Caco-2 (cell line): ENCODE results near the gene HGD. TPM values are rescaled to one million over a fixed set of nuclear protein-coding genes. Genes with fewer than 3 reads are reported as not detected.

Experiments
- BruUV-seq: library from RNA; stranded (reverse); fragments of 400-500 nt; replicated peaks from 2 replicates; lab custom pipeline; 2021; lab: Mats Ljungman, UMichigan
- CTCF ChIA-PET: fragments of 300-600 bp; sonication (Branson Sonifier 250); formaldehyde crosslinking; loops from one replicate; lab custom pipeline; 2022; ENCODE audit warnings: antibody characterized with exemption; lab: Charles Lee
- POLR2A ChIA-PET: fragments of 300-600 bp; sonication (Branson Sonifier 250); formaldehyde crosslinking; loops from one replicate; lab custom pipeline; 2022; ENCODE audit warnings: antibody characterized with exemption; lab: Charles Lee
- DNase-seq, 2 experiments: peaks; one replicate each; pipeline versions ENCODE4 v3.0.0 to v3.0.0-alpha.2; 2020 to 2022
- H3K27me3 ChIP-seq: replicated peaks from 2 replicates; pipeline ENCODE4 v1.6.0; 2011; ENCODE audit warnings: low read length; ENCODE audit not compliant: control insufficient read depth, insufficient read depth
- H3K36me3 ChIP-seq: 2 replicates; pipeline ENCODE4 v1.5.1; 2011; ENCODE audit warnings: low read length; ENCODE audit not compliant: control insufficient read depth, insufficient read depth
- H3K4me1 ChIP-seq: fragments of 250-450 bp; sonication (Bioruptor Pico); 2 replicates; pipeline ENCODE4 v1.5.1; 2020; ENCODE audit warnings: mild to moderate bottlenecking
- H3K4me3 ChIP-seq: 2 replicates; pipeline ENCODE4 v1.5.1; 2011; ENCODE audit warnings: low read depth, mild to moderate bottlenecking, control low read depth, low read length
- H3K9me3 ChIP-seq: fragments of 250-450 bp; sonication (Bioruptor Pico); 2 replicates; pipeline ENCODE4 v1.5.1; 2020; ENCODE audit warnings: mild to moderate bottlenecking, moderate library complexity
- H3K27ac Mint-ChIP-seq: one replicate; pipeline ENCODE4 v1.8.0; 2022; ENCODE audit warnings: mixed read lengths; ENCODE audit not compliant: unreplicated experiment
- H3K27me3 Mint-ChIP-seq: one replicate; pipeline ENCODE4 v1.8.0; 2022; ENCODE audit warnings: mixed read lengths; ENCODE audit not compliant: insufficient read depth, unreplicated experiment
- H3K36me3 Mint-ChIP-seq: one replicate; pipeline ENCODE4 v1.8.0; 2022; ENCODE audit warnings: mild to moderate bottlenecking, mixed read lengths; ENCODE audit not compliant: insufficient read depth, unreplicated experiment
- H3K4me1 Mint-ChIP-seq: one replicate; pipeline ENCODE4 v1.8.0; 2022; ENCODE audit warnings: low read depth, mixed read lengths; ENCODE audit not compliant: unreplicated experiment
- H3K4me3 Mint-ChIP-seq: one replicate; pipeline ENCODE4 v1.8.0; 2022; ENCODE audit warnings: mild to moderate bottlenecking, moderate library complexity, mixed read lengths; ENCODE audit not compliant: unreplicated experiment
- H3K9me3 Mint-ChIP-seq: one replicate; pipeline ENCODE4 v1.8.0; 2022; ENCODE audit warnings: mixed read lengths; ENCODE audit not compliant: unreplicated experiment
- intact Hi-C: fragments of 100-400 bp; cut with micrococcal nuclease; formaldehyde crosslinking; loops from one replicate; pipeline ENCODE4 v1.10.0; 2022; ENCODE audit not compliant: unreplicated experiment
- total RNA-seq: library from RNA; stranded (reverse); gene quantifications from 2 replicates; pipeline ENCODE4 v1.2.3, GENCODE V29; 2022
- TF ChIP-seq, protein P1 (sequence below), 2 experiments: fragments of 200-600 bp in 1 of 2; IDR thresholded peaks; 1 replicate in 1 of 2; 2 replicates in 1 of 2; pipeline versions ENCODE4 v1.5.1 to v1.8.0; 2011 to 2022; ENCODE audit warnings: antibody characterized with exemption in 1 of 2, control low read depth in 1 of 2, inconsistent platforms in 1 of 2, low read depth in 1 of 2, low read length in 1 of 2, mild to moderate bottlenecking in 1 of 2, moderate library complexity in 1 of 2; ENCODE audit not compliant: insufficient read depth in 1 of 2, severe bottlenecking in 1 of 2, unreplicated experiment in 1 of 2

The HGD gene
- total RNA-seq, 1 experiment from 2014 or later: 102 TPM

DNA sequence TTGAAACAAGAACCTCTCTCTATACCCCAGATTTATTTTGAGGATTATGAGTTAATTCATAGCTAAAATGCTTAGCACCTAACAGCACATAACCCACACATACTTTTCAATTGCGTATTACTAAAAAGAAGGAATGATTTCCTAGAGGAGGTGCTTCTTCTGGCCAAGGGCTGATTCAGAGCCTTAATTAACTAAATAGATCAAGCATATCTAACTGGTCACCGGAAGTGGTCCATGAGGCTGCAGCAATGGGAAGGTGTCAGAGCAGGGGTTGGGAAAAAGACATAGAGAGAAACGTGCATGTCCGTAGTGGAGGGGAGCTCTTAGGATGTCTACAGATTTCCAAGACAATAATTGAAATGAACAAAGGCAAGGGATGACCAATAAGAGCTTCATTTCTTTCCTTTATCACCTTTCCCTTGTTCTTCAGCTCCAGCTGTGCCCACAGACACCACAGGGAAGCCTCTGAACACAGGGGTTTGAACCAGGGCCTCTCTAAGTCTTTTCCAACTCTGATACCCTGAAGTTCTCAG lies 467 bp downstream of the HGD start:
- TF ChIP-seq, protein P1, sequence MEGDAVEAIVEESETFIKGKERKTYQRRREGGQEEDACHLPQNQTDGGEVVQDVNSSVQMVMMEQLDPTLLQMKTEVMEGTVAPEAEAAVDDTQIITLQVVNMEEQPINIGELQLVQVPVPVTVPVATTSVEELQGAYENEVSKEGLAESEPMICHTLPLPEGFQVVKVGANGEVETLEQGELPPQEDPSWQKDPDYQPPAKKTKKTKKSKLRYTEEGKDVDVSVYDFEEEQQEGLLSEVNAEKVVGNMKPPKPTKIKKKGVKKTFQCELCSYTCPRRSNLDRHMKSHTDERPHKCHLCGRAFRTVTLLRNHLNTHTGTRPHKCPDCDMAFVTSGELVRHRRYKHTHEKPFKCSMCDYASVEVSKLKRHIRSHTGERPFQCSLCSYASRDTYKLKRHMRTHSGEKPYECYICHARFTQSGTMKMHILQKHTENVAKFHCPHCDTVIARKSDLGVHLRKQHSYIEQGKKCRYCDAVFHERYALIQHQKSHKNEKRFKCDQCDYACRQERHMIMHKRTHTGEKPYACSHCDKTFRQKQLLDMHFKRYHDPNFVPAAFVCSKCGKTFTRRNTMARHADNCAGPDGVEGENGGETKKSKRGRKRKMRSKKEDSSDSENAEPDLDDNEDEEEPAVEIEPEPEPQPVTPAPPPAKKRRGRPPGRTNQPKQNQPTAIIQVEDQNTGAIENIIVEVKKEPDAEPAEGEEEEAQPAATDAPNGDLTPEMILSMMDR (IDR thresholded peaks at IDR 0.05; ENCODE audit: insufficient read depth in 1 of 2, low read depth in 1 of 2, low read length in 1 of 2, severe bottlenecking in 1 of 2, unreplicated experiment in 1 of 2): no peak
- peak overlapping the region; percentile 77 for H3K4me3 Mint-ChIP-seq
- H3K27ac Mint-ChIP-seq: peak overlapping the region; percentile 85
- ChIA-PET CTCF (interaction anchor here (0.5 kb wide), 1 partner anchor 121 kb away, joined by 6 read pairs; no protein-coding TSS in a partner anchor), POLR2A (interaction anchor here (1.6 to 1.7 kb wide), 2 partner anchors 12 to 61 kb away, joined by 7 to 17 read pairs; partner anchors contain the start of genes GTF2E1 and RABL3)
- Histone ChIP-seq H3K4me3 (peak overlapping the region; percentile 40), H3K36me3 (no peaks in the 10 kb centered on the region), H3K4me1 (peaks cover 52% of the 10 kb centered on the region), H3K27me3 (no peaks in the 10 kb centered on the region), H3K9me3 (no peaks in the 10 kb centered on the region)
- no peak for DNase-seq
- H3K36me3 Mint-ChIP-seq: peaks cover 33% of the 10 kb centered on the region
- H3K4me1 Mint-ChIP-seq: peaks cover 28% of the 10 kb centered on the region
- intact Hi-C loops: loop anchor here (1.0 kb wide), 3 partner anchors 12 to 85 kb away; partner anchors contain the start of genes GTF2E1, NDUFB4 and RABL3
- no peaks in the 10 kb centered on the region for H3K27me3 Mint-ChIP-seq
- H3K9me3 Mint-ChIP-seq: peaks cover 9% of the 10 kb centered on the region
- TSS peak; percentile 74 for BruUV-seq

DNA sequence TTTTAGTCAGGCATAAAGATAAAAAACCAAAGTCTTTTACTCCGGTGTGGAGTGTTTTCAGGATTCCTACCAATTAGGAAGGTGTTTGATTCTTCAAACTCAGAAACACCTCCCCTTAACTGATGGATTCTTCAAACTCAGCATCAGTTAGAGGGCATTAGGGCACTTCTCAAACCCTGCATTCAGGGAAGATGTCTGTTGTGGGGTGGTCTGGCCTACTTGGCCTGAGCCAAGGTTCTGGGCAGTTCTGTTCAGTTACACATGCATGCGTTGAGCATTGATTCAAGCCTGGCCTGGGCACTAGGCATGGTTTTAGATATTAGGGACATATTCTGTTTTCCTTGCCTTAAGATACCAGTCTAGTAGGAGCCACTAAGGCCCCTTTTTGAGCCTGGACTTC lies 1.0 kb downstream of the HGD start:
- ChIA-PET POLR2A (no interaction called here), CTCF (no interaction called here)
- Mint-ChIP-seq H3K4me3 (peak overlapping the region; percentile 77), H3K27me3 (no peaks in the 10 kb centered on the region), H3K27ac (peak overlapping the region; percentile 85), H3K4me1 (peaks cover 28% of the 10 kb centered on the region), H3K36me3 (peaks cover 38% of the 10 kb centered on the region), H3K9me3 (peaks cover 9% of the 10 kb centered on the region)
- intact Hi-C loops: no loop called here
- no TSS peak for BruUV-seq
- H3K4me3 ChIP-seq: peak overlapping the region; percentile 40
- peaks cover 52% of the 10 kb centered on the region for H3K4me1 ChIP-seq
- TF ChIP-seq, protein P1 (IDR thresholded peaks at IDR 0.05; ENCODE audit: insufficient read depth in 1 of 2, low read depth in 1 of 2, low read length in 1 of 2, severe bottlenecking in 1 of 2, unreplicated experiment in 1 of 2): no peak
- no peaks in the 10 kb centered on the region for H3K9me3 ChIP-seq
- no peak for DNase-seq
- no peaks in the 10 kb centered on the region for H3K27me3 ChIP-seq
- no peaks in the 10 kb centered on the region for H3K36me3 ChIP-seq

DNA sequence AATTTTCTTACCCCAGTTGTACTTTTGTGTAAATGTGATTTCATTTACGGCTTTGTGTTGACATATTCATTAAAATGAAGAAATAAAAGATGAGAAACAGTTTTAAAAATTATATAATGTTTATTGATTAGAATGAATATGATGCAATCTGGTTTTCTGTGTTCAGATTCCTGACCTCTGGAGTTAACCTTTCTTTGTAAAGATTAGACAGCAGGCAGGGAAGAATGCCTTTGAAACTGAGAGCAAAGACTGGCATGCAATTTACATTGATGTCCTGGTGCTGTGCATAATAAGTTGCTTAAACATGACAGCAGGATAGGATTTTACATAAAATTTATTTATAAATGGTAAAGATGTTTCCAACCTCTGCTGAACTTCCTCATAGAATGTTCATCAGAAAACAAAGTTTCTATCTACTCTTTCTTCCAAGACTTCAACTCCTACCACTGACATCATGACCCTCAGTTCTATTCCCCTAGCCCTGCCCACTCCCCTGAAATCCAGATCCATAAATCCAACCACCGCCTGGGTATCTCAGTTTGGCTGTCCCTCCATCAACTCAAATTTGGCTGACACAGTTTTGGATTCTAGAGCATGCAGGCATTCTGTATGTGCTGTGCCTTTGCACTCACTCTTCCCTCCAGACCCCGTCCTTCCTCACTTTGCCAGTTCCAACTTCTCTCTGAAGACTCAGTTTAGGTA lies 1.7 kb downstream of the HGD start:
- BruUV-seq: no TSS peak
- CTCF ChIA-PET: no interaction called here
- intact Hi-C loops: no loop called here
- peaks cover 44% of the 10 kb centered on the region for H3K36me3 Mint-ChIP-seq
- H3K27me3 Mint-ChIP-seq: no peaks in the 10 kb centered on the region
- POLR2A ChIA-PET: no interaction called here
- no peaks in the 10 kb centered on the region for H3K9me3 ChIP-seq
- H3K4me1 Mint-ChIP-seq: peaks cover 28% of the 10 kb centered on the region
- H3K36me3 ChIP-seq: no peaks in the 10 kb centered on the region
- no peak for DNase-seq
- H3K27me3 ChIP-seq: no peaks in the 10 kb centered on the region
- peak overlapping the region; percentile 40 for H3K4me3 ChIP-seq
- H3K4me1 ChIP-seq: peaks cover 52% of the 10 kb centered on the region
- TF ChIP-seq, protein P1 (IDR thresholded peaks at IDR 0.05; ENCODE audit: insufficient read depth in 1 of 2, low read depth in 1 of 2, low read length in 1 of 2, severe bottlenecking in 1 of 2, unreplicated experiment in 1 of 2): no peak
- peaks cover 9% of the 10 kb centered on the region for H3K9me3 Mint-ChIP-seq
- H3K27ac Mint-ChIP-seq: peak overlapping the region; percentile 85
- H3K4me3 Mint-ChIP-seq: peak overlapping the region; percentile 77
